IPS-NIHi7 (cell line): Measurements from ENCODE around the gene S100A12.

Experiments
- DNase-seq: peaks from one replicate; pipeline ENCODE4 v3.0.0; 2012; ENCODE audit warnings: mixed read lengths; ENCODE audit errors: extremely low spot score

Gene S100A12

GRCh38 chr1:153368495-153368894, 6.9 kb downstream of the S100A12 start:
- DNase-seq: no peak

- DNase-seq: no peak
Observed at GRCh38 chr1:153367090-153367489, 8.3 kb downstream of the S100A12 start.

GRCh38 chr1:153366261-153366660, 9.2 kb downstream of the S100A12 start:
- no peak for DNase-seq

- no peak for DNase-seq
Observed at GRCh38 chr1:153365696-153366095, 9.7 kb downstream of the S100A12 start.

- no peak for DNase-seq
Observed at GRCh38 chr1:153364766-153365666, 10.4 kb downstream of the S100A12 start.

- DNase-seq: no peak
Observed at GRCh38 chr1:153364156-153364555, 11.3 kb downstream of the S100A12 start.

GRCh38 chr1:153363641-153364040, 11.8 kb downstream of the S100A12 start:
- DNase-seq: no peak

- no peak for DNase-seq
Observed at GRCh38 chr1:153362187-153362775, 13.1 kb downstream of the S100A12 start.

- DNase-seq: no peak
Observed at GRCh38 chr1:153361480-153362109, 13.8 kb downstream of the S100A12 start.

GRCh38 chr1:153360592-153361479, 14.6 kb downstream of the S100A12 start:
- DNase-seq: no peak

GRCh38 chr1:153360190-153360589, 15.2 kb downstream of the S100A12 start:
- no peak for DNase-seq

- DNase-seq: no peak
Observed at GRCh38 chr1:153359241-153359640, 16.2 kb downstream of the S100A12 start.

- DNase-seq: no peak
Observed at GRCh38 chr1:153358691-153358975, 16.8 kb downstream of the S100A12 start.

- DNase-seq: no peak
Observed at GRCh38 chr1:153357853-153358690, 17.3 kb downstream of the S100A12 start, which contains the start of gene S100A9. TSS of gene S100A9 (plus strand) at chr1:153357854. CDS start at chr1:153358284, 430 bp downstream.

GRCh38 chr1:153357076-153357852, 18.2 kb downstream of the S100A12 start:
- no peak for DNase-seq

- DNase-seq: no peak
Observed at GRCh38 chr1:153356392-153357075, 18.9 kb downstream of the S100A12 start.

- DNase-seq: peak; percentile 86
Observed at GRCh38 chr1:153355445-153356071, 19.9 kb downstream of the S100A12 start.

- DNase-seq: no peak
Observed at GRCh38 chr1:153354515-153355193, 20.8 kb downstream of the S100A12 start.
